Cardiac fibroblast (primary cell): Measurements from ENCODE around the gene FTCD.

Experiments used
- DNase-seq, 2 donors: peaks; one replicate each; pipeline versions ENCODE4 v3.0.0 to v3.0.0-alpha.2; 2010; ENCODE audit warnings: low read depth in 2 of 2
- H3K4me3 ChIP-seq, 2 donors: replicated peaks in 1 of 2; 1 replicate in 1 of 2; 2 replicates in 1 of 2; pipeline ENCODE4 v1.5.1; 2011; ENCODE audit warnings: low read depth in 2 of 2, low read length in 2 of 2, mild to moderate bottlenecking in 2 of 2, moderate library complexity in 1 of 2
- CTCF ChIP-seq: IDR thresholded peaks from one replicate; pipeline ENCODE4 v1.5.1; 2011; ENCODE audit warnings: low read depth, mild to moderate bottlenecking, low read length, inconsistent platforms

FTCD gene

GRCh38 chr21:46094401-46095082 lies 60.8 kb downstream of the FTCD start:
- no peak overlapping the region for H3K4me3 ChIP-seq
- no peak for DNase-seq

GRCh38 chr21:46093668-46094400 lies 61.5 kb downstream of the FTCD start:
- DNase-seq: no peak
- H3K4me3 ChIP-seq: no peak overlapping the region
- no peak for TF ChIP-seq CTCF

More at GRCh38 chr21:46094401-46095082, 60.8 kb downstream of the FTCD start:
- TF ChIP-seq CTCF: no peak

- DNase-seq: no peak
- no peak overlapping the region for H3K4me3 ChIP-seq
- peak; percentile 6 for TF ChIP-seq CTCF
Measured at GRCh38 chr21:46092811-46093667, 62.3 kb downstream of the FTCD start.

GRCh38 chr21:46092026-46092764 lies 63.2 kb downstream of the FTCD start:
- TF ChIP-seq CTCF: no peak
- peak overlapping the region in 1 of 2 donors; percentile 22 for H3K4me3 ChIP-seq
- peak; percentile 86 to 98 for DNase-seq

- H3K4me3 ChIP-seq: peak overlapping the region in 1 of 2 donors; percentile 22
- no peak for DNase-seq
- TF ChIP-seq CTCF: no peak
Measured at GRCh38 chr21:46091631-46092025, 63.8 kb downstream of the FTCD start.

GRCh38 chr21:46091118-46091517 lies 64.3 kb downstream of the FTCD start:
- no peak for TF ChIP-seq CTCF
- H3K4me3 ChIP-seq: no peak overlapping the region
- DNase-seq: no peak
